ENCODE results near the gene ARHGAP33. TPM values are rescaled to one million over a fixed set of nuclear protein-coding genes. Genes with fewer than 3 reads are reported as not detected.
"Not testable (repeated sequence)": the region's sequence is repeated elsewhere in the genome, so short reads cannot be mapped to it uniquely, and the experiment has no call there.

Gene ARHGAP33
- total RNA-seq, 1 donor from 2014 or later, result 1.2 TPM

DNA sequence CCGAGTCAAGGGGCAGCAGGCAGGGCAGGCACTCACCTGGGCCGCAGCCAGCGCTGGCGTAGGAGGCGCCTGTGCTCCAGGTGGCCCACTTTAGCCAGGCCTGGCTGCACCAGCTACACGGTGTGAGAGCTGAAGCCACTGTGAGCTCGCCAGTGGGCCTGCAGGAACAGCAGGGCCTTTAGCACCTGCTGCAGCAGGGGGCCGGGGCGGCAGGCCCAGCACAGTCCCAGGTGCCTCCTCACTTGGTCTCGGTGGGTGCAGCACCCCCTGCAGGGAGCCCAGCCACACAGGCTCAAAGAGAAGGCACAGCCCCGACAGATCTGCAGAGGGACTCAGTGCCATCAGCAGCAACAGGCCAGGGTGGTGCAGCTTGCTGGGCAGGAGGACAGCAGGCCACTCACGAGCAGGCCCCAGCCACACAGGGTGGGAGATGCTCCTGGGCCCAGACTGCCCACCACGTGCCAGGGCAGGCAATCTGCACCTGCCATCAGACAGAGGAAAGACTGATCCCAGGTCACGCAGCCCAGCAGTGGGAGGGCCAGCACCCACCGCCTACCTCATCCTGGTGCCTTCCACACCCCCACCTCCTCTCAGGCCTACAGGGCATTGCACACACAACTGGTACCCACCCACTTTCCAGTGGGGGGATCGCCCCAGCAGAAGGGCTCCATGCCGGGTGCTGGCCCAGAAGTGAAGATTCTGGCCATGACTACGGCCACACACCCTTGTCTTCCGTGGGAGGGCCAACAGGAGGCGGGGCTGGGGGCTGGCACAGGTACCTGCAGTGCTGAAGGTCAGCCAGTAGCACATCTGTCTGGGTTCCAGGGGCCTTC lies 15.8 kb downstream of the ARHGAP33 start:
- DNase-seq (ENCODE audit: low read depth in 2 of 2), result no peak

GRCh38 chr19:35791814-35792279 lies 16.5 kb downstream of the ARHGAP33 start:
- DNase-seq (ENCODE audit: low read depth in 2 of 2), result no peak

- DNase-seq (ENCODE audit: low read depth in 2 of 2), result no peak
Observed at GRCh38 chr19:35792312-35792711, 16.9 kb downstream of the ARHGAP33 start.

DNA sequence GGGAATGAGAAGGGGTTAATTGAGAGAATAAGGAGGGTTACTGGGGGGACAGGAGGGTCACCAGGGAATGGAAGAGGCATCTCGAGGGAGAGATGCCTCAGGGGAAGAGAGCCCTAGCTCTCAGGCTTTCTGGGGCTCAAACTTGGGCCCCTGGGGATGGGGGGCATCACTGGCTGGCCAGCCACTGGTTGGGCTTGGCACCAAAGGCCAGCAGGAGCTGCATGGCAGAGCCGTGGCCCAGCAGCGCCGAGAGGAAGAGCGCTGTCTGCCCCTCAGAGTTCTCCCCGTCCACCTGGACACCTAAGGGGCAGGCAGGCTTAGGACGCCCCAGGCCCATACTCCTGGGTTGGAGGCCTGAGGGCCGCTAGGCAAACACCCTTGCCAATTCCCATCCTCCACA lies 17.5 kb downstream of the ARHGAP33 start:
- no peak for DNase-seq (ENCODE audit: low read depth in 2 of 2)

DNA sequence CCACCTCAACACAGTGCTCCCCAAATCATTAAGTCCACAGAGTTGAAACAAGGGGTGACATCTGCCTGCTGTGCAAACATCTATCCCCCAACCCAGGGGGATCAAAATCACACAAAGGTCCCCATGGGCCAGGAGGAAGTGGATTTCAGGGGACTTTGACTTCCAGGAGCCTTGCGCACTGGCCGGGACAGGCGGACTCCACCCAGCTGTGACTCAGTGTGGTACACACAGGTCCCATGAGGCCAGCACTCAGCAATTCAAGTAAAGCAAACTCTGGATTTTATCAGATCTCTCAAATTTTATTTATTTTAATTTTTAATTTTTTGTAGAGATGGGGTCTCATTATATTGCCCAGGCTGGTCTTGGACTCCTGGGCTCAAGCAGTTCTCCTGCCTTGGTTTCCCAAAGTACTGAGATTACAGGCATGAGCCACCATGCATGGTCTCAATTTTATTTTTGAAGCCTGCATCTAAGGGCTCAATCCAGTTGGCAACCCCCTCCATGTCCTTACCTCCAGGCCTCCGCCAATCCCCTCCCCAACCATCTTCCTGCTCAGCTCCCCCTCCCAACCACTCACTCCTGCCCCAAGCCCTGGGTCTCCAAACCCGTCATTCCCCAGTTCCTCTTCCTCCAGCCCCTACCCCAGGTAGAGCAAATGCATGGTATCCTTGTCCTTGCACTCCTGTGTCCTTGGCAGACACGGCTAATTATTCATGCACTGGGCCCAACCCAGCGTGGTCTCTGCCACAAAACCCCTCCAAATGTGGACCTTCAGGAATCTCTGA lies 18.2 kb downstream of the ARHGAP33 start:
- DNase-seq (ENCODE audit: low read depth in 2 of 2), result no peak

DNA sequence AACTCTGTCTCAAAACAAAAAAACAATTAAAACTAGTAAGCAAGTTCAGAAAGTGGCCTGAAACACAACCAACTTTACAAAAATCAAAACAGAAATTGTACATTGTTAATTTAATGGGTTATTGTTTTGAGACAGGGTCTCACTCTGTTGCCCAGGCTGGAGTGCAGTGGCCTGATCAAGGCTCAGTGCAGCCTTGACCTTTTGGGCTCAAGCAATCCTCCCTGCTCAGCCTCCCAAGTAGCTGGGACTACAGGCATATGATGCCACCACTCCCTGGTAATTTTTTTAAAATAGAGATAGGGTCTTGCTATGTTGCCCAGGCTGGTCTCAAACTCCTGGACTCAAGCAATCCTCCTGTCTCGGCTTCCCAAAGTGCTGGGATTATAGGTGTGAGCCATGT lies 20.2 kb downstream of the ARHGAP33 start:
- DNase-seq (ENCODE audit: low read depth in 2 of 2), result not testable (repeated sequence)

- no peak for DNase-seq (ENCODE audit: low read depth in 2 of 2)
Observed at GRCh38 chr19:35796645-35797542, 21.5 kb downstream of the ARHGAP33 start.

GRCh38 chr19:35797663-35798062 lies 22.3 kb downstream of the ARHGAP33 start:
- DNase-seq (ENCODE audit: low read depth in 2 of 2), result no peak

DNA sequence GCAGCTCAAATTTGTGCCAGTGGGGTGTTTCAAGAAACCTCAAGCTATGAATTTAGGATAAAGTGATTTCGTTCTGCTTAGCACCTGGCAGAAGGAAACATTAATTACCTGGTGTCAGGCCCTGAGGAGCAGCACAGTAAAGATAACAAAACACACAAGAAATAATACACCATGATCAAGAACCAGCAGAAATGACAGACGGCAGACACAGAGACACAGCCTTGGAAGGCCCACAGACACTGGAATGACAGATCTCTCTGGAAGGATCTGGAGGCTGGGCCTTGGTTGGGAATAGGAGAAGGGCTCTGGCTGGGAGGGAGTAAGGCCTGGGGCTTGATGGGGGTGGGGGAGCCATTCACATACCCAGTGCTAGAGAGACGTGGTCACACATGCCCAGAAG lies 26.5 kb downstream of the ARHGAP33 start:
- DNase-seq (ENCODE audit: low read depth in 2 of 2), result no peak

DNA sequence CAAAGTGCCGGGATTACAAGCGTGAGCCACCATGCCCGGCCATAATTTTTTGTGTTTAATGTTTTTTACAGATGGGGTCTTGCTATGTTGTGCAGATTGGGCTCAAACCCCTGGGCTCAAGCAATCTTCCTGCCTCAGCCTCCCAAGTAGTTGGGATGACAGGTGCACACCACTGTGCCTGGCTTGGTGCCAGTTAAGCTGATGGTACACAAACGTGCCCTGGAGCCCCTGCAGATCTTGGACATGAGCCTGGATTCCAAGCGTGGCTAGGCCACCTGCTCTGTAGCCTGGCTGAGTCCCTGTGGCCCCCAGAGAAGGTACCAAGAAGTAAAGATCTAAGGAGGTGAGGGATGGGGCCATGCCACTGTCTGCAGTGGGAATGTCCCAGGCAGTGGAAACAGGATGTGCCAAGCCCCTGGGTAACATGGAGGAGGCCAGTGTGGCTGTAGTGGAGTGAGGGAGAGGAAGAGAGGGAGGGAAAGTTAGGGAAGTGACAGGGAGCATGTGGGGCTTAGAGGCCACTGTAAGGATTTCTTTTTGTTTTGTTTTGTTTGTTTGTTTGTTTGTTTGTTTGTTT lies 30.2 kb downstream of the ARHGAP33 start:
- no peak for DNase-seq (ENCODE audit: low read depth in 2 of 2)

DNA sequence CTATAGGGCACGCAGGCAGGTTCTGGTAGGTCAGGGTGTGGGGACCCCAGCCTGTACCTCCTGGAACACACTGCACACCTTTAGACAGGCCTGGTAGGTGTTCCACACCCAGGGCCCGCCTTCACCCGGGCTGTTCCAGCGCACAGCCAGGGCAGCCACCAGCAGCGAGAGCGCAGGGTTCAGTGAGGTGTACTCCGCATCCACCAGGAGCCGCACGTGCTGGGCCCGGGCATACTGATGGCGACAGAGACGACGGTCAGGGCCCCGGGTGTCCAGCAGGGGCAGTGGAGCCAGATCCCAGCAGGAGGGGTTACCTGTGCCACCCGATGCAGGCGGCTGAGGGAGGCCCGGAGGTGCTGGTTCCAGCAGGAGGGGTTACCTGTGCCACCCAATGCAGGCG lies 31.2 kb downstream of the ARHGAP33 start:
- no peak for DNase-seq (ENCODE audit: low read depth in 2 of 2)

- DNase-seq (ENCODE audit: low read depth in 2 of 2), result no peak
Observed at GRCh38 chr19:35807633-35808032, 32.3 kb downstream of the ARHGAP33 start.

DNA sequence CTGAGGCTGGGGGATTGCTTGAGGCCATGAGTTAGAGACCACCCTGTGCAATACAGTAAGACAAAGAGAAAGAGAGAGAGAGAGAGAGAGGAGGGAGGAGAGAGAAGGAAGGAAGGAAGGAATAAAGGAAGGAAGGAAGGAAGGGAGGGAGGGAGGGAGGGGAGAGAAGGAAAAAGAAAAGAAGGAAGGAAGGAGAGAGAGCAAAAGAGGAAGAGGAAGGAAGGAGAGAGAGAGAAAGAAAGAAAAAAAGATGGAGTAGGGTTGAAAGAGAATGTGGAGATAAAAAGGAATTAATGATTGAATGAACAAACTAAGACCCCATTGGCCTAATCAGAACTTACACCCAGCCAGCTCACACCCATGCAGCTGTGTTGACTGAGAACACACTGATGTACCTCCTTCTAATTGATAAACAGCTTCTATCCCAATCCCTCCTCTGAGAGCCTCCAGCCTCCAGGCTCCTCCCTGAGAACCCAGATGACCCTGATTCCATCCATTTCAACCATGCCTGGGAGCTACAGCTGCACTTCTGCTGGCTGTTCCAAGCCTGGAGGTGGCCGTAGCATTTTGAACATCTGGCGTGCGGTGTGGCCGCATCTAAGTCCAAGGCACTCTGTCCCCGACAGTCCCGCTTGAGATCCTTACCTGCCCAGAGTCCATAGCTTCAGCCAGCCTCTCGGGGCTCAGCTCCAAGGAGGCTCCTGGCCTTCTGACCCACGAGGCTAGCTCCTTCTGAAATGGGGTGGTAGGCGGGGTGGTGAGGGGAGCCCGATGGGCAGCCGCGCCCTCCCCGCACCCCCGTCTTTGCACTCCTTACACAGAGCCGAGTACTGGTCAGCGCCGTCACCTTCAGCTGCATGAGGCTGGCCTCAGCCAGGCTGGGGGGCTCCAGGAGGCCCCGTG lies 36.2 kb downstream of the ARHGAP33 start:
- DNase-seq (ENCODE audit: low read depth in 2 of 2), result no peak

DNA sequence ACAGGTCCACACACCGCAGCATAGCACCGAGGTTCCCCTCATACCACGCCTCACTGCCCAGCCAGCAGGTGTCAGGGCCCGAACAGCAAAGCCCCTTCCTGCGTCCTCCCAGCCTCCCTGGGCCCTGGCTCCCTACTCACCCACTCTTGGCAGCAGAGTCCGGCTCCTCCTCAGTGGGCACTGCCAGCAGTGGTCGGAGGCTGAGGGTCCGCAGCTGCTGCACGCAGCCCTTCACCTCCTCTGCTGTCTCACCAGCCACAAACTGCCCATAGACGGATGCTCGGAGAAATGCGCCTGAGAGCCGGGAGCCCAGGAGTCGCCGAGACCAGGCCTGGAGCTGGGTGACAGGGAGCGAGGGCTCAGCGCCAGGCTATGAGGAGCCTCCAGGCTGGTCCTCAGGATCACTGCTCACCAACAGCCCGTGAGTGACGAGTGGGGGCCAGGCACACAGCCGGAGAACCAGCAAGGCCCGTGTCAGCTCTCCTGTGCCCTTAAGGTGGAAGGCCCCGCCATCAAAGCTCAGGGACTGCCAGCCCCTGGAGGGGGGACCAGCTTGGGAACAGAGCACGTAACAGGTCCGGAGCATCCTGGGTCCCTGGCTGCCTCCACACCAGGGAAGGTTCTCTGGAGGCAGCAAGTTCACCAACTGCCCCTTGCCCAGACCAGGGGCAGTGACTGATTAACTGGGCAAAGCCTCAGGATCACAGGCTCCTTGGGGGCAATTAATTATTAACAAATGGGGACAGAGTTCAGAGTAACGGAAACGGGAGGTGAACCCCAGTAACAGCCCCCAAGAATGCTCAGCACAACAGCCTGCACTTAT lies 37.1 kb downstream of the ARHGAP33 start, which contains the start of gene PRODH2:
Gene PRODH2, minus strand, starts transcription at position 626 of the 823 bp plus-strand sequence. Its CDS starts 40 bp downstream, at position 586.
- DNase-seq (ENCODE audit: low read depth in 2 of 2), result no peak

DNA sequence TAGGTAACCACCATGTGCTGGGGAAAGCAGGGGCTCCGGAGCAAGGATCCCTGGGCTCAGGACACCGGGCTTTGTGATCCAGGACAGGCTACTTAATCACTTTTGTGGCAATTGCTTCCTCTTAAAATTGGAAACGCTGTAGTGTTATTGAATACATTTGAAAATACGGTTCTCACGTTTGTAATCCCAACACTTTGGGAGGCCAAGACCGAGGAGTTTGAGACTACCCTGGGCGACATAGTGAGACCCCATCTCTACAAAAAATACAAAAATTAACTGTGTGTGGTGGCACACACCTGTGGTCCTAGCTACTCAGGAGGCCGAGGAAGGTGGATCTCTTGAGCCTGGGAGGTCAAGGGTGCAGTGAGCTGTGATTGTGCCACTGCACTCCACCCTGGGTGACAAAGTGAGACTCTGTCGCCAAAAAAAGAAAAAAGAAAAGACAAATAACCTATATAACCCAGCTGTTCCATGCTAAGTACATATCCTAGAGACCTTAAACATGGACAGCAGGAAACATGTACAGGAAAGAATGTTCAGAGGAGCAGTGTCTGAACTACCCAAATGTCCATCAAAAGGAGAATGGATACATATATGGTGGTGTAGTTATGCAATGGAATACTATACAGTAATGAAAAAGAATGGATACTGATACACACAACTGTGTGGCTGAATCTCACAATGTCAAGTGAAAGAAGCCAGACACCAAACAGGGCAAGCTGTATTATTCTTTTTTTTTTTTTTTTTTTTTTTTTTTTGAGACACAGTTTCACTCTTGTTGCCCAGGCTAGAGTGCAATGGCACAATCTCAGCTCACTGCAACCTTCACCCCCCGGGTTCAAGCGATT lies 37.9 kb downstream of the ARHGAP33 start:
- no peak for DNase-seq (ENCODE audit: low read depth in 2 of 2)

DNA sequence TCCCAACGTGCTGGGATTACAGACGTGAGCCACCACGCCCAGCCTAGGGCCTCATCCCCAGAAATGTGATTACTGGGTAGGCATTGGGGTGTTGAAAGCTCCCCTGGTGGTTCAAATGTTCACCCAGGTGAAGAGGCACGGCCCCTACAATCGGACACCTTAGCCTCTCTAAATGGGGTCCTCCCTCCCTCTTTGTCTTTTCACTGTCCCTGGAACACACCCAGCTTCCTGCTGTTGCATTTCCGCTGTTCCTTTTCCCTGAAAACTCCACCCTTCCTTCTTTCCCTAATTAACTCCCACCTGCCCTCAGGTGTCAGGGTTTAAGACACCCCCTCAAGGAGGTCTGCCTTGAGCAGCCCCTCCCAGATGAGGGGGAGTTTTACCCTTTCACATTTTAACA lies 40.9 kb downstream of the ARHGAP33 start:
- DNase-seq (ENCODE audit: low read depth in 2 of 2), result no peak

DNA sequence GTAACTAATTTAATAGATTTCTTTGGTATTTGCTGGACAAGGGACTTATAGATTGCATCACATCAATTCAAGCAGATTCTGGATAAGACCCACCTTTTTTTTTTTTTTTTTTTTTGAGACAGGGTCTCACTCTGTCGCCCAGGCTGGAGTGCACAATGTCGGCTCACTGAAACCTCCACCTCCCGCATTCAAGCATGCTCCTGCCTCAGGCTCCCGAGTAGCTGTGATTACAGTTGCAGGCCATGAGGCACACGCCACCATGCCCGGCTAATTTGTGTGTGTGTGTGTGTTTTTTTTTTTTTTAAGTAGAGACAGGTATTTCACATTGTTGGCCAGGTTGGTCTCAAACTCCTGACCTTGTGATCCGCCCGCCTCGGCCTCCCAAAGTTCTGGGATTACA lies 41.5 kb downstream of the ARHGAP33 start:
- DNase-seq (ENCODE audit: low read depth in 2 of 2), result no peak

GRCh38 chr19:35818445-35818844 lies 43.1 kb downstream of the ARHGAP33 start:
- no peak for DNase-seq (ENCODE audit: low read depth in 2 of 2)
